ENCODE measurements around the gene NLRP7. TPM values are rescaled to one million over a fixed set of nuclear protein-coding genes. Genes with fewer than 3 reads are reported as not detected.

NLRP7 gene
- total and polyA plus RNA-seq, 8 donors, result 0.06 TPM; not detected in 7

GRCh38 chr19:54877471-54877870 lies 69.9 kb downstream of the NLRP7 start:
- ATAC-seq (no peak), FAIRE-seq (no peak), DNase-seq (no peak)
- intact Hi-C loops (cut with DNase I), result no loop called here
- WGBS, 2 donors, result 33 to 52% methylated on average over 3 of the region's 3 CpGs
- Histone ChIP-seq H3K27ac (no peak overlapping the region), H3K4me3 (no peak overlapping the region), H3K4me1 (no peaks in the 10 kb centered on the region), H3K36me3 (no peaks in the 10 kb centered on the region), H3K27me3 (no peaks in the 10 kb centered on the region), H3K9me3 (no peaks in the 10 kb centered on the region)
- no peak for TF ChIP-seq CTCF (IDR thresholded peaks at IDR 0.05)

- H3K4me3 ChIP-seq, result no peak overlapping the region
Measured at GRCh38 chr19:54875506-54875905, 71.8 kb downstream of the NLRP7 start.

GRCh38 chr19:54873990-54874389 lies 73.3 kb downstream of the NLRP7 start, which contains the start of gene FCAR:
TSS of gene FCAR (plus strand) at chr19:54874235. CDS start at chr19:54874290, 55 bp downstream.
- ATAC-seq, result no peak
- Histone ChIP-seq H3K4me1 (no peaks in the 10 kb centered on the region), H3K36me3 (no peaks in the 10 kb centered on the region), H3K9me3 (no peaks in the 10 kb centered on the region), H3K27me3 (no peaks in the 10 kb centered on the region), H3K4me3 (no peak within 1 kb of the TSS), H3K27ac (no peak within 1 kb of the TSS)
- WGBS, 2 donors, result 50 to 64% methylated on average over 8 of the region's 8 CpGs
- no peak for DNase-seq
- TF ChIP-seq CTCF (IDR thresholded peaks at IDR 0.05), result no peak
- intact Hi-C loops (cut with DNase I), result no loop called here
- FAIRE-seq, result no peak

More at GRCh38 chr19:54875506-54875905, 71.8 kb downstream of the NLRP7 start:
- FAIRE-seq (no peak), ATAC-seq (peak in 2 of 4 donors; percentile 38 to 57), DNase-seq (no peak)
- no peak for TF ChIP-seq CTCF (IDR thresholded peaks at IDR 0.05)
- H3K27me3 ChIP-seq, result no peaks in the 10 kb centered on the region
- H3K36me3 ChIP-seq, result no peaks in the 10 kb centered on the region
- no peaks in the 10 kb centered on the region for H3K4me1 ChIP-seq
- 38 to 55% methylated on average over 2 of the region's 2 CpGs for WGBS, 2 donors
- H3K27ac ChIP-seq, result no peak overlapping the region
- no peaks in the 10 kb centered on the region for H3K9me3 ChIP-seq
- intact Hi-C loops (cut with DNase I), result no loop called here

Other genes starting within 250 kb of the NLRP7 start
- gene KIR3DL3, start 223.1 kb downstream of the NLRP7 start, total RNA-seq, result not detected
- gene KIR3DL3, start 223.1 kb downstream of the NLRP7 start, polyA plus RNA-seq, result not detected
- not detected for gene KIR2DL3, start 209.0 kb downstream of the NLRP7 start, total RNA-seq
- not detected for gene KIR2DL3, start 209.0 kb downstream of the NLRP7 start, polyA plus RNA-seq
- not detected for gene KIR2DL1, start 177.7 kb downstream of the NLRP7 start, total RNA-seq
- not detected for gene KIR2DL1, start 177.7 kb downstream of the NLRP7 start, polyA plus RNA-seq
- under 1 TPM in 1 of 6 donors, not detected in 5; 0.12 TPM for gene KIR2DL4, start 143.9 kb downstream of the NLRP7 start, total RNA-seq
- not detected for gene KIR2DL4, start 143.9 kb downstream of the NLRP7 start, polyA plus RNA-seq
- gene KIR3DL1, start 131.1 kb downstream of the NLRP7 start, total RNA-seq, result not detected
- gene KIR3DL1, start 131.1 kb downstream of the NLRP7 start, polyA plus RNA-seq, result not detected
- gene KIR2DS4, start 114.9 kb downstream of the NLRP7 start, total RNA-seq, result not detected
- not detected for gene KIR2DS4, start 114.9 kb downstream of the NLRP7 start, polyA plus RNA-seq
- gene KIR3DL2, start 97.1 kb downstream of the NLRP7 start, total RNA-seq, result not detected
- not detected for gene KIR3DL2, start 97.1 kb downstream of the NLRP7 start, polyA plus RNA-seq
- gene FCAR, start 73.3 kb downstream of the NLRP7 start, total RNA-seq, result under 1 TPM in 2 of 6 donors, not detected in 4; 0.29 to 0.64 TPM
- under 1 TPM in 1 of 2 donors, not detected in 1; 0.07 TPM for gene FCAR, start 73.3 kb downstream of the NLRP7 start, polyA plus RNA-seq
- under 1 TPM in 1 of 6 donors, not detected in 5; 0.31 TPM for gene NCR1, start 41.4 kb downstream of the NLRP7 start, total RNA-seq
- gene NCR1, start 41.4 kb downstream of the NLRP7 start, polyA plus RNA-seq, result not detected
- gene NLRP2, start 18.8 kb upstream of the NLRP7 start, total RNA-seq, result 1 to 10 TPM; 1.6 to 7.3 (median 4.4) TPM
- 10 to 100 TPM in 1 of 2 donors, under 1 TPM in 1; 0.34 to 17.5 TPM for gene NLRP2, start 18.8 kb upstream of the NLRP7 start, polyA plus RNA-seq
- gene GP6, start 90.7 kb upstream of the NLRP7 start, total RNA-seq, result under 1 TPM in 5 of 6 donors, not detected in 1; 0.09 to 0.25 (median 0.24) TPM
- under 1 TPM in 1 of 2 donors, not detected in 1; 0.31 TPM for gene GP6, start 90.7 kb upstream of the NLRP7 start, polyA plus RNA-seq
- 10 to 100 TPM; 10.9 to 27.1 (median 14.2) TPM for gene RDH13, start 115.6 kb upstream of the NLRP7 start, total RNA-seq
- 10 to 100 TPM; 22.0 to 26.6 TPM for gene RDH13, start 115.6 kb upstream of the NLRP7 start, polyA plus RNA-seq
- 10 to 100 TPM; 10.2 to 32.0 (median 16.0) TPM for gene EPS8L1, start 128.3 kb upstream of the NLRP7 start, total RNA-seq
- gene EPS8L1, start 128.3 kb upstream of the NLRP7 start, polyA plus RNA-seq, result 100 to 1,000 TPM; 152 to 279 TPM
- gene PPP1R12C, start 170.1 kb upstream of the NLRP7 start, total RNA-seq, result 10 to 100 TPM; 37.1 to 61.5 (median 50.9) TPM
- gene PPP1R12C, start 170.1 kb upstream of the NLRP7 start, polyA plus RNA-seq, result 100 to 1,000 TPM; 174 to 266 TPM
- gene TNNT1, start 201.7 kb upstream of the NLRP7 start, total RNA-seq, result under 1 TPM in 1 of 6 donors, not detected in 5; 0.54 TPM
- 1 to 10 TPM in 1 of 2 donors, not detected in 1; 4.0 TPM for gene TNNT1, start 201.7 kb upstream of the NLRP7 start, polyA plus RNA-seq
- 1 to 10 TPM in 1 of 6 donors, under 1 TPM in 1, not detected in 4; 0.66 to 4.1 TPM for gene TNNI3, start 210.2 kb upstream of the NLRP7 start, total RNA-seq
- 1 to 10 TPM; 2.2 to 2.9 TPM for gene TNNI3, start 210.2 kb upstream of the NLRP7 start, polyA plus RNA-seq
- gene DNAAF3, start 219.1 kb upstream of the NLRP7 start, total RNA-seq, result 1 to 10 TPM; 1.2 to 3.2 (median 2.5) TPM
- gene DNAAF3, start 219.1 kb upstream of the NLRP7 start, polyA plus RNA-seq, result 1 to 10 TPM; 3.0 to 3.3 TPM
- gene SYT5, start 232.8 kb upstream of the NLRP7 start, total RNA-seq, result 1 to 10 TPM in 5 of 6 donors, under 1 TPM in 1; 0.88 to 3.7 (median 1.7) TPM
- 10 to 100 TPM; 10.6 to 41.1 TPM for gene SYT5, start 232.8 kb upstream of the NLRP7 start, polyA plus RNA-seq